NOMO-1 treated with DMSO at 0.1 percent for 48 hours (cell line): ENCODE results near the gene CCDC183.
"Not testable (repeated sequence)": the region's sequence is repeated elsewhere in the genome, so short reads cannot be mapped to it uniquely, and the experiment has no call there.

Source experiments
- DNase-seq: peaks from one replicate; lab custom pipeline; 2025; ENCODE audit not compliant: unreplicated experiment; lab: John Stamatoyannopoulos, UW

The CCDC183 gene

DNA sequence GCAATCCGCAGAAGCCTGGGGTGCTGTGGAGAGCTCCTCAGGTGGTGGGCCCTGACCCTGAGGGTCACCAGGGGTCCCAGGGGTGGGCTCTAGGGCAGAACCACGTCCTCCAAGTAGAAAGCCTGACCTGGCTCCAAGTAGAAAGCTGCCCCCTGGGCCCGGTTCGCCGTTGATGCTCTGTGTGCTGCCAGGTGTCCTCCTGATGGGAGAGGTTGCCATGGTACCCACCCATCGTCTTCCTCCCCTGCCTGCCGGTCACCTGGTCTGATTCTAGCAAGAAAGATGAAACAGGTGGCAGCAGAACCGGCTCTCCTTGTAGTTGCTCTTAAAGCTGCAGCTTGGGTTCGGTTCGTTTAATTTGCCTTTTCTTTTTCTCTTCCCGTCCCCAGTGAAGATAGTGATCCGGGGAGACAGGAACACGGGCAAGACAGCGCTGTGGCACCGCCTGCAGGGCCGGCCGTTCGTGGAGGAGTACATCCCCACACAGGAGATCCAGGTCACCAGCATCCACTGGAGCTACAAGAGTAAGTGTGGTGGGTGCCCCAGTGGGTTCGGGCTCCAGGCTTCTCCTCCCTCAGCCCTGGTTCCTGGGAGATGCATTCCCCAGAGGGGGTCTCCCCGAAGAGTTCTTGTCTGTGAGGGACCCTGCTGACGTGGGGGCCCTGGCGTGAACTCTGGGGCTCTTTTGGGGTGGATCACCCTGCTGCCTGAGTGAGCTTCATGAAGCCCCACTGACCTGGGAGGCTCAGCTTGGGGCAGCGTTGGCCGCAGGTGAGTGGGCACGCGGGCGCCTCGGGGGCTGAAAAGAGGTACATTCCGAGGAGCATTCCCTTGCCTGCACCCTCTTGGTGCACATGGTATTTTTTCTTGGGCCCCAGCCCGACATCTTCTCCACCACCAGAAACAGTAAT lies 27.3 kb downstream of the CCDC183 start:
- DNase-seq, result no peak

DNA sequence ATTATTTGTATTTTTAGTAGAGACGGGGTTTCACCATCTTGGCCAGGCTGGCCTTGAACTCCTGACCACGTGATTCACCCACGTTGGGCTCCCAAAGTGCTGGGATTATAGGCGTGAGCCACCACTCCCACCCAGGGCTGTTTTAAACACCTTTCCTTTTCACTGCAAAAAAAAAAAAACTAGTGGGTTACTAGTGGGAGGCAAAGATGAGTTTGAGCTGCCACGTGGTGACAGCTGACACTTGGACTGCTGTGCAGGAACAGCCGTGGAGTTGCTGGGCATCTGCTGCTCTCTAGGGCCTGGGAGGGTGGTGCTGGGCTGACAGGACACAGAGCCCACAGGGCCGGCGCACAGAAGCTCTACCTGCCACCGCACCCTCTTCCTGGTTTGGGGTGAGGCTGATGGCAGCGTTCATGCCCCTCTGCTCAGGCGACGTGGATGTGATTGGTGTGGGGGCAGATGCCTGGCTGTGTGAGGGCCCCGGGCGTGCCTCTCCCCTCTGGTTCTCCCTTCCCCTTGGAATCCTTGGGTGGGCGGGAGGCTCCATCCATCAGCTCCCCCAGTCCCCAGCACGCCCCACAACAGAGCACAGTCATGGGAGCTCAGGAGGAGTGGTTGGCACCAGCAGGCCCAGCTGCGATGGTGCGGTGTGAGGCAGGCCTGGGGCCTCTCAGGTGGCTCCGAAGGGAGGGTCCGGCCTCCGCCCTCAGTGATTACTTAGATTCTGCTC lies 28.5 kb downstream of the CCDC183 start:
- no peak for DNase-seq

DNA sequence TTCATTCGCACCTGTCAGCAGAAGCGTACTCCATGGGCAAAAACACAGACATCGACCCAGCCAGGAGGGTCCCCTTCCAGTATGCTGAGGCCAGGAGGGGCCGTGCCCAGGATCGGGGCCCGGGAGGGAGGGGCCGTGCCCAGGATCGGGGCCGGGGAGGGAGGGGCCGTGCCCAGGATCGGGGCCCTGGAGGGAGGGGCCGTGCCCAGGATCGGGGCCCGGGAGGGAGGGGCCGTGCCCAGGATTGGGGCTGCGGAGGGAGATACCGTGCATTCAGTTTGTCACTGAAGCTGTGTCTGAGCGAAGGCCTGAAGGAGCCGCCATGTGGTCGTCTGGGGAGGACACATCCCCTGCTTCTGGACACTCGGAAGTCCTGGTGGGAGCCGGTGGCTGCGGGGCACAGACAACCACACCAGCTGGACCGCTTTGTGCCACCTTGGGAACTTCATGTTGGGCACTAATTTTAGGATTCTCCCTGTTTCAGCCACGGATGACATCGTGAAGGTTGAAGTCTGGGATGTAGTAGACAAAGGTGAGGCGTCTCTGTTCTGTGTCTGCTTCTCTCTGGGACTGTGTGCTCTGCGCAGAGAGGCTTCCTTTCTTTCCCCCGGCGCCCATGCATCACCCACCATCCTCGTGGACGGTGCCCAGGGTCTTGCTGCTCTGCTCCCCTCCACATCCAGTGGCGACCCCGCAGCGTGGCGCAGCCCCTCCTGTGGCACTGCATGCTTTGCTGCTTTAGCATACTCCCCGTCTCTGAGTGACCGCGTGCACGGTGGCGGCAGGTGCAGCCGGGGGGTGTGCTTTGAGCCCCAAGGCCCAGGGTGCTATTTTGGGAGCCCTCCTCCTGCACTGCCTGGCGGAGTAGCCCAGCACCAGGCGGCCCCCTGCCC lies 29.4 kb downstream of the CCDC183 start:
- no peak for DNase-seq

DNA sequence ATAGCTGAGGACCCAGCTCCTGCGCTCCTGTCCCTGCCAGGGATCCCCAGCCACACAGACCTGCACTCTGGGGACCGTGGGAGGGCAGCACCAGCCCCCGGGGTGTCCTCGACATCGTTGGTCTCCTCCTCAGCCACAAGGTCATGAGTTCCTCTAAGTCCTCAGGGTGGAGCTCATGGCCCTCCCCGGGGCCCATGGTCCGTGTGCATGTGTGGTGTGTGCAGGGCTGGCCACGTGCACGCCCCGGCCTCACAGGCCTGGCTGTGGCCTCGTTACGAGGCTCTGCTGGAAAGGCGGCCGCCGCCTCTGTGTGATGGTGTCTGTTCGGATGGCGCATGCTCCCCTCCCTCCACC lies 30.0 kb downstream of the CCDC183 start:
- no peak for DNase-seq

DNA sequence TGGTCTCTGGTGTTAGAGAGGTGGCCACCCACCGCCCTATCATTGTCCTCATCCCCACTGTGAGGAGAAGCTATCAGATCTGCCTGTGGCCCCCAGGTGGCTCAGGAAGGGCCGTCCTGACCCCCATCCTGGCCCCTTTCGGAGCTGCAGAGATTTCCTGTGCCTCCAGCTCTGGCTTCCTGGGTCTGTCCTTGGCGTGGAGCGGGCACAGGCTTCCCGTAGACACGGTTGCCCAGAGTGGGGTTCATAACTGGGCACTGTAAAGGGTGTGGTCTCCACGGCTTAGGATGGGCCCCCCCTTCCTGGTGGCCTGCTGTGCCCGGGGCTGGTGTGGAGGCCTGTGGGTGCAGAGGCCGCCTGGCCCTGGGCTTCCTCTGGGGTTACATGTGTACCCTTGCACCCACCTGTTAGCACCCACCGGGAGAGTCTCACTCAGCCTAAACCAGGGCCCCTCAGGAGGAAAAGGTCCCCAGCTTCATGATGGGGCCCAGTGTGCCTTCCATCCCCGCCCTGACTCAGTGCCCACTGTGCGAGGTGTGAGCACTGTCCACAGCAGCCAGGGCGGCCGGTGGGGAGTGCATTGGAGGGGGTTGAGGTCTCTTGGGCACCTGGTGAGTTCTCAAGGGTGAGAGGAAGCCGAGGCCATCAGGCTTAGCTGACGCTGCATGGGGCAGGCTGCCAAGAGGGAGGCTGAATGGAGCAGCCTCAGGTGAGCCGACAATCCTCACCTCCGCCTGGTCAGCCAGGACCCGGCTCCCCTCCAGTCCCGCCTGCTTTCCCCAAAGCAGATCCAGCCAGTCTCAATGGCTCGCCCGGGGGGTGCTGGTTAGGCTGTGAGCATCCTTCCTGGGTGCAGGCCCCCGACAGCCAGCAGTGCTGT lies 30.8 kb downstream of the CCDC183 start:
- no peak for DNase-seq

DNA sequence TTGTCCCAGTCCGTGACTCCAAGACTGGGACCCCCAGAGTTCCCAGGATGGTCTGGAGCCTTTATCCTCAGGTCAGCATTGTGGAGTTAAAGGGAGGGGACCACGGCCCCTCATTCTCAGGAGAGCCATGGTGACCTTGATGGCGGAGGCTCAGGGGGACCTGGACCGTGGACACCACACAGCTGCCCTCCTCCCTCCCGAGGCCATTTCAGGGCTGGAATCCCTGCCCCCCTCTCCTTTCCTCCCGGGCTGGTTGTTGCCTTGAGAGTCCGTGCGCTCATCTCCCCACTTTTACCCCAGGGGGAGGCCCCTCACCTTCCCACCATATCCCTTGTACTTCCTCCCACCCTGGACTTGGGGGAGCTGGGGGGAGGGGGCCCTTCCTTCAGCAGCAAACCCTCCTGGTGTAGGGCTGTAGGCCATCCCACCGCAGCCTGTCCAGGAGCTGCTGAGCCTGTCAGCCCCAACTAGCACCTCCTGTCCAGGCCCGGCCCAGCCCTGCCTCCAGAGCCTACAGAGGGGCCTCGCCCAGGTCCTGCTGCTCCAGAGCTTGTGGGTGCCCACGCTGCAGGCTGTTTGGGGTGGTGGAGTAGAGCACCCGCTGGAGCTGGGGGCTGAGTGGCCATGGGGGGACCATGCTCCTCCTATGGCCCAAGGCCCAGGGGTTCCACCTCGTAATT lies 31.8 kb downstream of the CCDC183 start:
- no peak for DNase-seq

DNA sequence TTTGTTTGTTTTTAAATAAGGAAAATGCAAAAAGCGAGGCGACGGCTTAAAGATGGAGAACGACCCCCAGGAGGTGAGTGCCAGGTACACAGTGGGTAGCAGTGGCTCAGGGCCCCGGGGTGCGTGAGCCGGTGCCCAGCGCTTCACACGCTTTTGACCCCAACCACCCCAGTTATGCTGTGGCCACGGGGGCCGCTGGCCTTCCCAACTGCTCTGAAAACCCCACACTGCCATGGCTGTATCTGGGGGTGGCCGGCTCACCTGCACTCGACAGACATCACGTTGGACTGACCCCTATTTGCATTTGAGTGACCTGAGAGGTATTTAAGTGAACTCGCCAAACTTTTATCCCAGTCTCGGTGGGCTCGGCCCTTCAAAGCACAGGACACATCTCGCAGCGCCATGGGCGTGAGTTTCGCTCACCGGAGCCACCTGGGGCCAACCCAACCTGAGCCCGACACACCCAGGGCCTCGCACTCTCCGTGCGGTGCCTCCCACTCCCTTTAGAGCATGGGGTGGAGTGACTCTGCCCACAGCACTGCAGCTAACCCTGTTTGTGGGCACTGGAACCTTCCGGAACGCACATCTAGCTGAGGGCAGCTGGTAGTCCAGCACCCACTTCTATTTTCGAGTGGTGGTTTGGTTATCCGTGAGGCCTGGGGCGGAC lies 32.5 kb downstream of the CCDC183 start:
- DNase-seq, result no peak

DNA sequence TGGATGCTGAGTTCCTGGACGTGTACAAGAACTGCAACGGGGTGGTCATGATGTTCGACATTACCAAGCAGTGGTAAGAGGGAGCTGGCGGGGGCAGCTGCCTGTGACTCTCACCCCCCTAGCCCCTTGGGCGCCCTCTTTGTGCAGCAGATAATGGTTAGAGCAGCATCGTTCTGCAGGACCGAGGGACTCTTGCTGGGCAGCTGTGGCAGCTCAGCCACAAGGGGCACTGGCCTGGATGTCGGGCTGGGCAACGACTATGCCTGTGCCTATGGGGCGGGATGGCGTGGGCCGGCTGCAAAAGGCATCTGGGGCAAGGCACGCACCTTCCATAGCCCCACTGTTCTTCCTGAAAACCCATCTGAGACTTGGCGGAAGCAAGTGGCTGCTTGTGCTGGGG lies 33.3 kb downstream of the CCDC183 start:
- no peak for DNase-seq

DNA sequence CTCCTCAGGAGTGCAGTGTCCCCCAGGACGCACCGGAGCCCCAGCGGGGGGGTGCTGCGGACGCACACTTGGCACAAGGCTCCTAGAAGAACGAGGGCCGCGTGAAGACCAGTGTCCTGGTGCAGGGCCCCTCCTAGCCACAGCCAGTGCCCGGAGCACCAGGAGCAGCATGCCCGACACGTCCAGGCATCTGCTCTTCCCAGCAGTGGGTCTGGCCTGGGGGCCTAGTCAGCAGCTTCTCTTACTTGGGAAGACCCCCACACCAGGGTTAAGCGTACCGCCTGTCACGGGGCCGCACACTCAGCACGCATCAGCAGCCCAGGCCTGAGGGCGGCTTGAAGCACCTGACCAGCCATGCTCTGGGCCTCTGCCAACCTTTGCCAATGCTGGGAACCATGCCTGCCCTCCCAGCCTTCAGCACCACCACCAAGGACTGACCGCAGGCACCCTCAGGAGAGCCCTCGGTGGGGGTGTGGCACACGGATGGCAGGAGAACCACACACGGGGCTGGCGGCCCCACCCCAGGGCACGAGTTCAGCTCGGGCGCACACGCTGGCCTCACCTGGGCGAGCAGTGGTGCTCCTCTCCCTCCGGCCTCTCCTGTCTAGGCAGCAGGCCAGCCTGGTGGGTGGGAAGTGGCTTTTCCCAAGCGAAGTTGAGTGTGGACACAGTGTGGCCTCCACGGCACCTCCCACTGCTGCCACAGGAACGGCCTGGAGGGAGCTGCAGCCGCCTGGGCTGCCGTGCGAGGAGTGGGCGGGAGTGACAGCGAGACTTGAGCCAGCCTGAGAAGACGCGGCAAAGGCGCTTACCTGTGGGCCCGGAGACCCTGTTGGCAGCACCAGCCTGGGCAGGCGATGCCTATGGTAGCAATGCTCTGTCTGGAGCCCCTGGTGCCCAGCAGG lies 34.1 kb downstream of the CCDC183 start:
- DNase-seq, result no peak

DNA sequence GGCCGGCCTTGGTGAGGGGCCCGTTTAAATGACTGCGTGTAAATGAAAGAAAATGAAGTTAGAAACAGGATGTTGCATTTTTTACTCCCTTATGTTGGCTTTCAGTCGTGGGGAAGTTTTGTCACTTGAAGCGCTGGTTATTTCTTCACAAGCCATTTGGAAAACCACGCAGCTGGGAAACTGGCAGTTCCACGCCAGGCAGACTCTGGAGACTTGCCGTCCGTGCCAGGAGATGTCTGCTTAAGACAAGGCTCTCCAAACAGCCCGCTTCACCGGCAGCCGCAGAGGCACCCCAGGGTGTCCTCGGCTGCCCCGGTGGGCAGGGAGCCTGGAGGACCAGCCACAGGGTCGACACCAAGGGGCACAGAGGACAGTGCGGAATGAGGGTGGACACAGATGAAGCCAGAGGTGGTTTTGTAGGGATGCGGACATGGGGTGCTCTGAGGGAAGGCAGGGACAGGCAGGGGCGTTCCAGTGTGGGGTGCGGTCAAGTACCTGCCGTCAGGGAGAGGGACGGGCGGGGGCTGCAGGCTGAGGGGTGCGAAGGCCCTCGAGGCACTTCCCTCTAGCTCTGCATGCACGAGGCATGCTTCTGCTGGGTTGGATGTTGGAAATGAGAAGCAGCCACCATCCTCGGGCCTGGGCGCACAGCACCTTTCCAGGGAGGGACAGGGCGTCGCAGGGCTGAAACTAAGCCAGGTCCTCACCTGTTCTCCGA lies 35.0 kb downstream of the CCDC183 start:
- no peak for DNase-seq

DNA sequence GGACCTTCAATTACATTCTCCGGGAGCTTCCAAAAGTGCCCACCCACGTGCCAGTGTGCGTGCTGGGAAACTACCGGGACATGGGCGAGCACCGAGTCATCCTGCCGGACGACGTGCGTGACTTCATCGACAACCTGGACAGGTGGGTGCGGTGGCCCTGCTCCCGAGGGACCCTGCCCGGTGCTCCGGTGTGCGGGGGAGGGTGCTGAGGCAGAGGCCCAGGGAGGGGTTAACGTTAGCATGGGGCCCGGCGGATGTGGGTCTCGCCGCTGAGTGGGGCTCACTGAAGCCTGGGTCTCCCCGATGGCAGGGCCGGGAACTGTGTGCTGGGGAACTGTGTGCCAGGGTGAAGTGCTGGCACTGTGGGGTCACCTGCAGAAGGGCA lies 35.6 kb downstream of the CCDC183 start:
- DNase-seq, result no peak

DNA sequence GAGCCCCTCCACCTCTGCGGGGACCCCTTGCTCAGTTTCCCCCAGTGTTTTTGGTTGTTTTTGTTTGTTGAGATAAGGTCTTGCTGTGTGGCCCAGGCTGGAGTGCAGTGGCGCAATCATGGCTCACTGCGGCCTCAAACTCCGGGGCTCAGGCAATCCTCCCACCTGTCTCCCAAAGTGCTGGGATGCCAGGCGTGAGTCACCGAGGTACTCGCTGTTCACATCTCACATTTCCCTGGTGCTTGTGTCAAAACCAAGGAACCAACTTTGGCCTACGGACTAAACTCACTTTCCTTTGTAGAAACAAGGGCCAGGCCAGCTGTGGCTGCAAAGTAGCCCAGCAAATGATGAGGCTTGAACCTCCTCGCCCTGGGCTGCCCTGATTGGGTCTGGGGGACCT lies 36.4 kb downstream of the CCDC183 start:
- no peak for DNase-seq

DNA sequence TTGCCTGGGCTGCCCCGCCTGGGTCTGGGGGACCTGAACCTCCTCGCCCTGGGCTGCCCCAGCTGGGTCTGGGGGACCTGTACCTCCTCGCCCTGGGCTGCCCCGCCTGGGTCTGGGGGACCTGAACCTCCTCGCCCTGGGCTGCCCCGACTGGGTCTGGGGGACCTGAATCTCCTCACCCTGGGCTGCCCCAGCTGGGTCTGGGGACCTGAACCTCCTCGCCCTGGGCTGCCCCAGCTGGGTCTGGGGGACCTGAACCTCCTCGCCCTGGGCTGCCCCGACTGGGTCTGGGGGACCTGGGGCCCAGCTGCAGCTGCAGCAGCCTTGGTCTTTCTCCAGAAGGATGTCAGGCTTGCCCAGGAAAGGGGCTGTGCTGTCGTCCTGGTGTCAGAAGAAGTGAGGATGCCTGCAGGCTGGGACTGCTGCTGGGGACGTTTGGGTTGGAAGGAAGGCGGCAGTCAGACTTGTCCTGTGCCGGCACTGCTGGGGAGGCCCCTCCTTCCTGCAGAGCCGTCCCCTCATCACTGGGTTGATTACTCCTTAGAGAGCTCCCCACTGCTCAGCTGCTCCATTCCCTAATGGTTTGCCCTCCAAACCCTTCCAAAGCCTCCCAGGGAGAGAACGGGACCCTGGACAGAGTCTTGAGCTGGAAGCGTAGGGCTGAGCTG lies 37.4 kb downstream of the CCDC183 start:
- not testable (repeated sequence) for DNase-seq

DNA sequence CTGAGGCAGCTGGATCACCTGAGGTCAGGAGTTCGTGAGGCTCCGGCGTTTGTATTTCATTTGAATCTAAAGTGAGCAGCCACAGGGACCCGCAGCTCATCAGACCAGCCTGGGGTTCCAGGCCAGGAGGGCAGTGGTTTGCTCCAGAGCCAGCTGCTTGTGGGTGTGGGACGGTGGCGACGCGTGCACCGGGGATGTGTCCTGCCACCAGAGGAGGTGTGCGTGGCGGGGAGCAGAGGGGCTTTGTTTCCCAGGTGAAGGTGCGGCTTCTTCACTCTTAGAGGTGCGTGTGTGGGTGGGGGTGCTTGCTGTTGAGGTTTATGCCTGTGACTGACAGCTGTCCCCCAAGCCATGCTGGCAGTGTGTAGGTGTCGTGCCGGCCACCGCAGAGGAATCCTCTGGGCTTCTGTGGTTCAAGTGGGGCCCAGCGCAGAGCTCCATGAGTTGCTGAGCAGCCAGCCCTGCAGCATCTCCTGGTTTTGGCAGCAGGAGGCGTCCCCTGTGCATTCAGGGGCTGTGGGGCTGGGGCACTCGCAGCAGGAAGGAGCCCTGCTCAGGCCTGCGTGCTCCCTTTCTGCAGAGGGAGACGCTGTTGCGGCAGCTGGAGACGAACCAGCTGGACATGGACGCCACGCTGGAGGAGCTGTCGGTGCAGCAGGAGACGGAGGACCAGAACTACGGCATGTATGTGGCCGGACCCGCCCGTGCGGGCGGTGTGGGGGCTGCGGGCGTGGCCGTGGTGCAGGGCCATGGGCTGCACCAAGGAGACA lies 39.2 kb downstream of the CCDC183 start:
- DNase-seq, result no peak

DNA sequence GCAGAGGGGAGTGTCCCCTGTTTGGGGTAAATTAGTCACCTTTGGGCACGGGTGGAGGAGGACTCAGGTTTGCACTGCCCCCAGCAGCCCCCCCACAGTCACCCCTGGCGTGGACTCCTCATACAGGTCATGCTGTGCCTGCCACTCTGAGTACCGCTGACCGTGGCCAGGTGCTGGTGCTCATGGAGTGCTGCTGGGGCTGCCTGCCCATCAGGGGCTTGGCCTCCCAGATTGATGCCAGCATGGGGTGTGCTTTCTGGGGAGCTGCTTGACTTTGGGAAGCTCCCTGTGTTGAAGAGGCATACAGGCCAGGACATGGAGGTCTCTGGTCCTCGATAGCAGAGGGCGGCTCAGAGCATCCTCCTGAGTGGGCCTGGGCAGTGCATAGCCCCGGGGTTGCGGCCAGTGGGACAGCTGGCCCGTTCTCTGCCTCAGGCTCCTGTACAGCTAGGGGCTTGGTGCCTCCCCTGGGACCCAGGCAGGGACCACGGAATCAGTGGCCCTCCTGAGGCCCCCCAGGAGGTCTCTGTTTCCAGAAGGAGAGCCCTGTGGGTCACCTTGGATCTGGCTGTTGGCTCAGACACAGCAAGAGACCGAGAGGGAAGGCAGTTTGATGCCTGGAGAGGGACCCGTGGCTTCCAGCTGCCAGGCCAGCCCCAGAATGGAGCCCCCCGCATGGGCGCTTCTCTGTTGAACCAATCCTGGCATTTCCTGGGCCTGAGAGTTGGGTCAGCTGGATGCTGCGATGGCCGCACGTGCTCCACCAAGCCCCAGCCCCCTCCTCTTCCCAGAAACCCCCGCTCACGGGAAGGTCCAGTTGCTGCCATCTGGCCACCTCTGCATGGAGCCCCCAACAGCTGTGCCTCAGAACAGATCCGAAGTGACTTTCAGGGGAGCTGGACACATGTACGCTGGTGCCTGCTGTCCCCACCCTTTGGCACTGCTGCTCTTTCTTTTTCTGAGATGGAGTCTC lies 40.1 kb downstream of the CCDC183 start:
- DNase-seq, result no peak
